GM19351 (cell line): ENCODE measurements around the gene GHRH.

Experiments
- ATAC-seq: cut with Tn5 transposase; IDR thresholded peaks from one replicate; pipeline ENCODE4 v1.9.1; 2021; ENCODE audit warnings: mild to moderate bottlenecking, moderate library complexity; ENCODE audit not compliant: unreplicated experiment

Gene GHRH

DNA sequence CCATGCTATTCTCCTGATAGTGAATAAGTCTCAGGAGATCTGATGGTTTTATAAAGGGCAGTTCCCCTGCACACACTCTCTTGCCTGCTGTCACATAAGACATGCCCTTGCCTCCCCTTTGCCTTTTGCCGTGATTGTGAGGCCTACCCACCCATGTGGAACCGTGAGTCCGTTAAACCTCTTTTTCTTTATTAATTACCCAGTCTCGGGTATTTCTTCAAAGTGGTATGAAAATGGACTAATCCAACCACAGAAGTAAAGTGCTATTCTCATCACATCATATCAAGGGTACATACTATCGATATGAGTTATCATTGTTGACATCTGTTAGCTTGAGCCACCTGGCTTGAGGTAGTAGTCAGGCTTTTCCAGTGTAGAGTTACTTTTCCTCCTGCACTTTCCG lies 30.1 kb upstream of the GHRH start:
- ATAC-seq = no peak

- no peak for ATAC-seq
Observed at GRCh38 chr20:37290158-37290810, 28.7 kb upstream of the GHRH start.

DNA sequence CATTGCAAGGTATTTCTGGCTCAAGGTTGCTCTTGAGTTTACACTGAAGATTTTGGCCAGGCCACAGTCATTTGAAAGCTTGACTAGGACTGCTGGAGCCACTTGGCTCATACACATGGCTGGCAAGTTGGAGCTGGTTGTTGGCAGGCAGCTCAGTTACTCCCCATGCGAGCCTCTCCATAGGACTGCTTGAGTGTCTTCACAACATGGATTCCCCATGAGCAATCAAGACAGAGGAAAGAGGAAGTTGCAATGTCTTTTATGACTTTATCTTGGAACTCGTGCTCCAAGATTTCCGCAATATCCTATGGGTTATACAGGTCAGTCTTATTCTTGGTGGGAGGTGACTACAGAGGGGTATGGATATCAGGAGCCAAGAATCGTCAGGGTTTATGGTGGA lies 26.5 kb upstream of the GHRH start:
- no peak for ATAC-seq

DNA sequence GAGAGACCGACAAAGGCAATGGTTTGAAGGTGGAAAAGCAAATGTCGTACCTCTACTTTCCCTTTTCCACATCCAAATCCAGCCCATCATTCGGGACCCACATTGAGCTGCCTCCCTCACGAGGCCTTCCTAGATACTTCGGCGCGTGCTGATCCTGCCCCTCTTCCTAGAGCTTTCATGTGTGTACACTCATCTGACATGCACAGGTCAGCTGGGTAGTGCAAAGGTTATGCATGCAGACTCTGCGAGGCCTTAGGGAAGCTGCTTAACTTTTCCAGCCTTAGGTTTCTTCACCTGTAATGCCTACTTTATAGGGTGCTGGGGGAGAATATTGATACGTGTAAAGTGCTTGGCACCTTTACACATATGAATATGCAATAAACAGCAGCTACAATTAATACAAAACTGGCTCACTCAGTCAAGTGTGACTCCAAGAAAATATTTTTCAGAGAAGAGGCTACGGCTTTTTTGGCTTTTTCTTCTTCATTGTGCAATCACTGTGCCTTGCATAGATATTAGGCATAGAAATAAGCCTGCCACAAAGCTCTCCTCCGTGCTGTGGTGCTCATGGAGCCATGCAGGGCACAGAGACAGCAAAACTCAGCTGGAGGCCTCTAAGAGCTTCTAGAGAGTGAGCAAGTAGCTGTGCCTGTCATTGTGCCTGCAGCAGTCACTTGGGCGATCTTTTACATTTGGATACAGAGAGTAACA lies 24.2 kb upstream of the GHRH start:
- no peak for ATAC-seq

- no peak for ATAC-seq
Observed at GRCh38 chr20:37284691-37285161, 23.1 kb upstream of the GHRH start.

DNA sequence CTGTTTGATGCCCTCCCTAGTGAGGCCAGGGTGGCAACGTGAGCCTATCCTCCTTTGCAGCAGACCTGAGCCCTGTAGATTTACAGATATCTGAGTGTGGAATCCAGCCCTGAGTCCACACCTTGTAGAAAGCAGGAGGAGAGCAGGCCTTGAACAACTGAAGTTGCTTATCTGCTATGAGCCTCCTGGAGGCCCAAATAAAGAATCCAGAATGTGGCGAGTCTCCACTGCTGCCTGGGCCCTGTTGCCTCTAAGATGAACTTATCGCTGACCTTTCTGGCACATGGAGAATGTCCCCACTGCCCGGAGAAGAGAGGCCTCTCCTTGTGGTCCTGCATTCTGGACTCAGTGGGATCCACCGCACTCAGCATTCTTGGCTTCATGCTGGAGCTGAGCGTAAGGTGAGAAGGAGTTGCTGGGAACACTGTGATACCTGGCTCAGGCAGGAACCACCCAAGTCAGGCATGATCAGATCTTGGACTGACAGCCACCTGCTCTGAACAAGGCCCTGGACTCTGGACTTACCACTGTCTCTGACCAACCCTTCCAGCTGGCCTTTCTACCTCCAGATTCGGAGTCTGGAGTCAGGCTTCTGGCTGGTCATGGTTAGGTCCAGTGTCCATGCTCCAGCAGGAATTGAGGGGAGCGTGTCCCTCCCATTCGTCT lies 22.0 kb upstream of the GHRH start:
- no peak for ATAC-seq

DNA sequence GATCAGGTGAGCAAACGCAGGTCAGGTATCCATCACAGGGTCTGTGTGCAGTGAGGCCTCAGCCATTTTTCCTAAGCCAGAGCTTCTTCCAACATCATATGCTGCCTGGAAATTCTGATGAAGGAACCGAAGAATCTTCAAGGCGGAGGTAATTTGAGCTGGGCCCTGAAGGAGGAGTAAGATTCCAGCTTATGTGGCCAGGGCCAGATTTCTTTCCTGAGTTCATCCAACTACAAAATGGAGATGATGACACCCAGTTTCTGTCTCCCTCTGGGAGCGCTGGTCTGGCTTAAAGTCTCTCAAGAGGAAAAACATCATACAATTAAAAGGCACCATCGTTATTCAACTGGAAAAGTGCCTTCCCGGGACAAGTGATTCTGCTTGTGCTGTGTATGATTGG lies 20.9 kb upstream of the GHRH start:
- ATAC-seq = no peak

GRCh38 chr20:37280403-37280802 lies 18.8 kb upstream of the GHRH start:
- ATAC-seq = no peak

- ATAC-seq = no peak
Observed at GRCh38 chr20:37279820-37280219, 18.2 kb upstream of the GHRH start.

GRCh38 chr20:37278966-37279590 lies 17.5 kb upstream of the GHRH start:
- no peak for ATAC-seq

DNA sequence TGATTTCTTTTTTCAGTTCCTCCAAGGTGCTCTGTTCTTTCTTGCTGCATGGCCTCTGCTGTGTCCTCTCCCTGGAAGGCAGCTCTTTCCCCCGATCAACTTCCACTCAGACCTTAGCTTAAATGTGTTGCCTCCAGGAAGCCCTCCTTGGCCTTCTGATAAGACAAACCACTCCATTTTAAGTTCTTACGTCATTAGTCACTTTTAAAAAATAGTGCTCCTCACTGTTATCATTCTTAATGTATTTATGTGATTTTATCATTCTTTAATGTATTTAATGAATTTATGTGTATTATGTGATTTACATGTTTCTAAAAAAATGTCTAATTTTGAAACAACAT lies 15.6 kb upstream of the GHRH start:
- no peak for ATAC-seq

- no peak for ATAC-seq
Observed at GRCh38 chr20:37276494-37277252, 15.1 kb upstream of the GHRH start.

DNA sequence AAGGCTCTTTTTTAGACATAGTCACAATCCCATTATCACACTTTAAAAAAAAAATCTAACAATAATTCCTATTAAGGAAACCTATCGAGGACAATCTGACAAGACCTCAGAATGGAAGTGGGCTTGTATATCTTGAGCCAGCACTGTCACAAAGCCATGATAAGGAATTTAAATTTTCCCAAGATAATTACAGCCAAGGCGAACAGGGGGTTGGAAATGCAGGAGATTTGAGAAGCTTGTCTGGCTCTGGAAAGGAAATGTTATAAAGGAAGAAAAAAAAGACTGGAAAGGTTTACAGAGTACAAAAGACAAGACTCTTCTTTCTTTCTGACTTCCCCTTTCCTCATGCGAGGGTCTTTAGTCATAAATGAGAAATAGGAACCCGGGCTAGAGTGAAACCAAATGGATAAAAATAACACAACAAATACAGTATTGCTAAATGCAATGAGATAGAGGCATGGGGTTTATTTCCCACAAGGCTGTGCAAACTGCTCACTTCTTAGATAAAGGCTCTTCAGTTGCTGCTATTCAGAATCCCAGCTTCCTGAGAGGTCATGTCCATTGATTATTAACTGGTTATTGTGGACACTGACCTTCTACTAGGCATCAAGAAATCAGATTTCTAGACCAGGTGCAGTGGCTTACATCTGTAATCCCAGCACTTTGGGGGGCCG lies 13.4 kb upstream of the GHRH start:
- ATAC-seq = no peak

DNA sequence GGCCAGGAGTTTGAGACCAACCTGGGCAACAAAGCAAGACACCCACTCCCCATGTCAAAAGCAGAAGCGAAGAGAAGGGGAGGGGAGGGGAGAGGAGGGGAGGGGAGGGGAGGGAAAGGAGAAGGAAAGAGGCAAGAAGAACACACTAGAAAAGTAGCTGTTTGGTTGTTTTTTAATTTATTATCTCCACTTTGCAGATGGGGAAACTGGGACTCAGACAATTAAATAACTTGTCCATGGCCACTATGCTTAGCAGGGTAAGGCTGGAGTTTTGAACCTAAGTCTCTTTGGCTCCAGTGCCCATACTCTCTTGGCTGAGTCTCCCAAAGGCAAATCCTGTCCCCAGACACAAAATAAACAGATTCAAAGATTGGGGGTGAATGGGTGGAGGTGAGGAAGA lies 12.4 kb upstream of the GHRH start:
- no peak for ATAC-seq

- no peak for ATAC-seq
Observed at GRCh38 chr20:37271421-37271768, 9.8 kb upstream of the GHRH start.

GRCh38 chr20:37270576-37271420 lies 9.2 kb upstream of the GHRH start:
- ATAC-seq = no peak

GRCh38 chr20:37267667-37268313 lies 6.2 kb upstream of the GHRH start:
- ATAC-seq = no peak

DNA sequence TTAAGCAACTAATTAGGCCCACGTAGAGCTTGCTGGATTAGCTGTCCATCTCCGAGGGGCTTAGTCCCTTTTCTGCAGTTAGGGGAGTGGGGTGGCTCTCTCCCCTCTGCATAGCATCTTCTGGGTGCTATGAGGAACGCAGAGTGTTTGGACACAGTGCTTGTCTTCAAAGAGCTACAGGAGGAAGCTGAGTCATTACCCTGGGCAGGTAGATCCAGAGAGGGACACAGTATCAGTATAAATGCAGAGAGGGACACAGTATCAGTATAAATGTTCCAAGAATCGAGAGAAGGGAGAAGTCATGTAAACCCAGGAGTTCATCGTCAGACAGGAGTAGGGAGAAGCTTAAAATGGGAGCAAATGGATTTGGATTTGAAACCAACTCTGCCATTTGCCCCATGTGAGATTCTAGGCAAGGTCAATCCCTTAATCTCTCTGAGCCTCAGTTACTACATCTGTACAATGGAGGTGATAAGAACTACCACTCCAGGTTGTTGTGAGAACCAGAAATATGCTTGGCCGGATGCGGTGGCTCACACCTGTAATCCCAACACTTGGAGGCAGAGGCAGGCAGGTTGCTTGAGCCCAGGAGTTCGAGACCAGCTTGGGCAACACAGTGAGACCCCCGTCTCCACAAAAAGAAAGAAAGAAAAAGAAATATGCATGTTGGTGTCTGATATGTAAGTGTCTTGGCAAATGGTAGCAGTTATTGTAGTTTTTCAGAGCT lies 5.5 kb upstream of the GHRH start:
- no peak for ATAC-seq

GRCh38 chr20:37265152-37265551 lies 3.5 kb upstream of the GHRH start:
- ATAC-seq = no peak
